Liver (tissue), 9 donors: ENCODE data around the gene SWAP70. TPM values are rescaled to one million over a fixed set of nuclear protein-coding genes. Genes with fewer than 3 reads are reported as not detected.

Source experiments
- DNase-seq: peaks from one replicate; pipeline ENCODE4 v3.0.0-alpha.2; 2017; ENCODE audit warnings: low spot score
- H3K27ac ChIP-seq, 2 donors: one replicate each; pipeline ENCODE4 v1.7.0; 2013; ENCODE audit warnings: inconsistent platforms in 2 of 2, low read length in 2 of 2, control low read depth in 1 of 2, low read depth in 1 of 2, mild to moderate bottlenecking in 1 of 2
- H3K27me3 ChIP-seq, 4 donors: one replicate each; pipeline versions ENCODE4 v1.6.1 to v1.7.0; 2013; ENCODE audit warnings: low read length in 3 of 4, inconsistent platforms in 1 of 4, mild to moderate bottlenecking in 1 of 4, moderate library complexity in 1 of 4; ENCODE audit not compliant: control insufficient read depth in 4 of 4, insufficient read depth in 4 of 4
- H3K36me3 ChIP-seq, 4 donors: one replicate each; pipeline versions ENCODE4 v1.6.1 to v1.7.0; 2013; ENCODE audit warnings: low read length in 3 of 4, mild to moderate bottlenecking in 3 of 4, low read depth in 1 of 4, moderate library complexity in 1 of 4; ENCODE audit not compliant: control insufficient read depth in 4 of 4, insufficient read depth in 3 of 4
- H3K4me1 ChIP-seq, 4 donors: one replicate each; pipeline versions ENCODE4 v1.6.1 to v1.7.0; 2013; ENCODE audit warnings: low read length in 3 of 4, mild to moderate bottlenecking in 3 of 4, moderate library complexity in 1 of 4; ENCODE audit not compliant: control insufficient read depth in 4 of 4, insufficient read depth in 4 of 4
- H3K4me3 ChIP-seq, 3 donors: one replicate each; pipeline versions ENCODE4 v1.6.1 to v1.7.0; 2013; ENCODE audit warnings: low read length in 3 of 3, control low read depth in 1 of 3, low read depth in 1 of 3, mild to moderate bottlenecking in 1 of 3
- H3K9ac ChIP-seq, 2 donors: one replicate each; pipeline ENCODE4 v1.7.0; 2013; ENCODE audit warnings: low read length in 2 of 2, mild to moderate bottlenecking in 2 of 2, moderate library complexity in 2 of 2, control low read depth in 1 of 2, low read depth in 1 of 2
- H3K9me3 ChIP-seq, 4 donors: one replicate each; pipeline versions ENCODE4 v1.6.1 to v1.7.0; 2013; ENCODE audit warnings: low read length in 3 of 4; ENCODE audit not compliant: control insufficient read depth in 4 of 4
- ATF3 ChIP-seq: IDR thresholded peaks from 2 replicates; pipeline ENCODE4 v1.6.1; 2016; ENCODE audit warnings: antibody characterized with exemption
- CTCF ChIP-seq: fragments of 150-350 bp; IDR thresholded peaks from 2 replicates; pipeline ENCODE4 v1.5.1; 2017; ENCODE audit warnings: improper control_type of control experiment, low read depth, low read length; ENCODE audit not compliant: missing input control
- EGR1 ChIP-seq, 2 donors: IDR thresholded peaks; 2 replicates each; pipeline ENCODE4 v1.6.1; 2016 to 2018; ENCODE audit warnings: antibody characterized with exemption in 2 of 2, low read depth in 2 of 2
- FOXA1 ChIP-seq: IDR thresholded peaks from 2 replicates; pipeline ENCODE4 v1.6.1; 2016; ENCODE audit warnings: antibody characterized with exemption
- FOXA2 ChIP-seq: IDR thresholded peaks from 2 replicates; pipeline ENCODE4 v1.6.1; 2016; ENCODE audit warnings: antibody characterized with exemption
- GABPA ChIP-seq, 2 donors: IDR thresholded peaks in 1 of 2; conservative IDR thresholded peaks in 1 of 2; 2 replicates each; pipeline ENCODE4 v1.6.1; 2016; ENCODE audit warnings: antibody characterized with exemption in 2 of 2, mild to moderate bottlenecking in 1 of 2, moderate library complexity in 1 of 2
- HNF4A ChIP-seq, 2 donors: conservative IDR thresholded peaks; 2 replicates each; pipeline ENCODE4 v1.6.1; 2016; ENCODE audit warnings: antibody characterized with exemption in 2 of 2, mild to moderate bottlenecking in 2 of 2
- HNF4G ChIP-seq: IDR thresholded peaks from 2 replicates; pipeline ENCODE4 v1.6.1; 2016; ENCODE audit warnings: antibody characterized with exemption
- JUND ChIP-seq, 2 donors: IDR thresholded peaks; 2 replicates each; pipeline ENCODE4 v1.6.1; 2016; ENCODE audit warnings: antibody characterized with exemption in 2 of 2
- RAD21 ChIP-seq, 2 donors: IDR thresholded peaks; 2 replicates each; pipeline ENCODE4 v1.6.1; 2016; ENCODE audit warnings: antibody characterized with exemption in 2 of 2, mild to moderate bottlenecking in 2 of 2
- REST ChIP-seq: IDR thresholded peaks from 2 replicates; pipeline ENCODE4 v1.6.1; 2016; ENCODE audit warnings: antibody characterized with exemption, mild to moderate bottlenecking
- RXRA ChIP-seq, 2 donors: IDR thresholded peaks; 2 replicates each; pipeline ENCODE4 v1.6.1; 2017 to 2018; ENCODE audit warnings: antibody characterized with exemption in 2 of 2, mild to moderate bottlenecking in 1 of 2
- SP1 ChIP-seq: IDR thresholded peaks from 2 replicates; pipeline ENCODE4 v1.6.1; 2018; ENCODE audit warnings: antibody characterized with exemption, mild to moderate bottlenecking
- TAF1 ChIP-seq: conservative IDR thresholded peaks from 2 replicates; pipeline ENCODE4 v1.6.1; 2016; ENCODE audit warnings: antibody characterized with exemption, mild to moderate bottlenecking
- ZBTB33 ChIP-seq: IDR thresholded peaks from 2 replicates; pipeline ENCODE4 v1.6.1; 2016; ENCODE audit warnings: antibody characterized with exemption
- WGBS: extraction: QIAGEN DNeasy Blood & Tissue Kit; methylation state at CpG from one replicate; pipeline ENCODE4 v1.1.7; 2013; 5-methylcytosine and 5-hydroxymethylcytosine counted together
- polyA plus RNA-seq, 2 donors: library from polyadenylated mRNA; stranded (reverse) in 1 of 2; unstranded in 1 of 2; fragments of 200-250 nt in 1 of 2; fragments of >200 nt in 1 of 2; fragmentation: Nextera tagmentation in 1 of 2; extraction: Ambion mirVana in 1 of 2; gene quantifications; one replicate each; pipeline versions ENCODE4 v1.2.1 to v1.2.3, GENCODE V29; 2013 to 2015
- total RNA-seq, 2 donors: library from RNA; depleted of rRNA; stranded (reverse); fragments of >200 nt; gene quantifications; one replicate each; pipeline ENCODE4 v1.2.3, GENCODE V29; 2014
- donor health status: healthy.
- donor health status: healthy.
- donor health status: healthy.
- donor health status: healthy.
- donor health status: healthy.

SWAP70 gene
- total and polyA plus RNA-seq, 4 donors = 4.0 to 8.4 (median 5.8) TPM

GRCh38 chr11:9759519-9760192, 95.8 kb downstream of the SWAP70 start:
- Histone ChIP-seq H3K9me3 (no peaks in the 10 kb centered on the region), H3K4me3 (no peak overlapping the region), H3K27me3 (no peaks in the 10 kb centered on the region), H3K27ac (peak overlapping the region; percentile 64 to 65), H3K4me1 (peaks cover 0 to 12% (median 6%) of the 10 kb centered on the region in 4 donors), H3K36me3 (no peaks in the 10 kb centered on the region), H3K9ac (no peak overlapping the region)
- TF ChIP-seq FOXA1 = no peak
- peak in 1 of 2 donors; percentile 19 for TF ChIP-seq JUND (IDR thresholded peaks at IDR 0.05)
- TF ChIP-seq FOXA2 = no peak
- DNase-seq = no peak
- 71% methylated on average over 10 of the region's 10 CpGs for WGBS

- WGBS = 80% methylated on average over 3 of the region's 3 CpGs
Observed at GRCh38 chr11:9760193-9760575, 96.3 kb downstream of the SWAP70 start.

GRCh38 chr11:9761441-9761945, 97.6 kb downstream of the SWAP70 start:
- Histone ChIP-seq H3K27ac (no peak overlapping the region), H3K36me3 (no peaks in the 10 kb centered on the region), H3K4me1 (peaks cover 0 to 12% (median 6%) of the 10 kb centered on the region in 4 donors), H3K27me3 (no peaks in the 10 kb centered on the region), H3K9me3 (no peaks in the 10 kb centered on the region), H3K4me3 (no peak overlapping the region), H3K9ac (no peak overlapping the region)
- no peak for TF ChIP-seq RAD21 (IDR thresholded peaks at IDR 0.05)
- no peak for TF ChIP-seq TAF1
- no peak for TF ChIP-seq ATF3
- TF ChIP-seq HNF4G = no peak
- WGBS = 93% methylated on average over 6 of the region's 6 CpGs
- DNase-seq = no peak

More at GRCh38 chr11:9760193-9760575, 96.3 kb downstream of the SWAP70 start:
- no peak for DNase-seq
- Histone ChIP-seq H3K27me3 (no peaks in the 10 kb centered on the region), H3K36me3 (no peaks in the 10 kb centered on the region), H3K4me3 (no peak overlapping the region), H3K9ac (no peak overlapping the region), H3K4me1 (peaks cover 0 to 12% (median 6%) of the 10 kb centered on the region in 4 donors), H3K27ac (peak overlapping the region; percentile 25 to 64), H3K9me3 (no peaks in the 10 kb centered on the region)
- peak in 1 of 2 donors; percentile 25 for TF ChIP-seq RAD21 (IDR thresholded peaks at IDR 0.05)
- TF ChIP-seq CTCF = no peak

GRCh38 chr11:9762531-9762930, 98.7 kb downstream of the SWAP70 start:
- WGBS = 87% methylated on average over 4 of the region's 4 CpGs
- no peak for DNase-seq
- peaks cover 0 to 12% (median 6%) of the 10 kb centered on the region in 4 donors for H3K4me1 ChIP-seq
- no peak overlapping the region for H3K27ac ChIP-seq
- no peaks in the 10 kb centered on the region for H3K9me3 ChIP-seq
- H3K27me3 ChIP-seq = no peaks in the 10 kb centered on the region
- no peak overlapping the region for H3K9ac ChIP-seq
- H3K4me3 ChIP-seq = no peak overlapping the region
- H3K36me3 ChIP-seq = no peaks in the 10 kb centered on the region
- TF ChIP-seq RAD21 (IDR thresholded peaks at IDR 0.05) (no peak), GABPA (IDR thresholded peaks at IDR 0.05 in 1 of 2, conservative IDR thresholded peaks at IDR 0.05 in 1 of 2) (no peak), HNF4A (conservative IDR thresholded peaks at IDR 0.05) (no peak), JUND (IDR thresholded peaks at IDR 0.05) (no peak), EGR1 (IDR thresholded peaks at IDR 0.05; ENCODE audit: low read depth in 2 of 2) (no peak), TAF1 (no peak), RXRA (IDR thresholded peaks at IDR 0.05) (no peak), ATF3 (no peak), SP1 (no peak), ZBTB33 (no peak), REST (no peak)
